Parathyroid adenoma (tissue), 2 donors: ENCODE data around the gene MOCOS.

ENCODE experiments used
- H2AFZ ChIP-seq: fragments of 300-600 bp; sonication (generic); one replicate; pipeline ENCODE4 v1.7.0; 2017; ENCODE audit warnings: antibody characterized with exemption, mild to moderate bottlenecking
- H3K27ac ChIP-seq: fragments of 300-600 bp; sonication (generic); one replicate; pipeline ENCODE4 v1.7.0; 2017
- H3K27me3 ChIP-seq: fragments of 300-600 bp; sonication (generic); one replicate; pipeline ENCODE4 v1.7.0; 2017; ENCODE audit warnings: low read length; ENCODE audit not compliant: control insufficient read depth, insufficient read depth
- H3K36me3 ChIP-seq: fragments of 300-600 bp; sonication (generic); one replicate; pipeline ENCODE4 v1.7.0; 2017; ENCODE audit warnings: low read length; ENCODE audit not compliant: control insufficient read depth, insufficient read depth
- H3K4me1 ChIP-seq: fragments of 300-600 bp; sonication (generic); one replicate; pipeline ENCODE4 v1.7.0; 2017; ENCODE audit warnings: control low read depth
- H3K4me2 ChIP-seq: fragments of 300-600 bp; sonication (generic); one replicate; pipeline ENCODE4 v1.7.0; 2017; ENCODE audit warnings: low read length
- H3K4me3 ChIP-seq: fragments of 300-600 bp; sonication (generic); one replicate; pipeline ENCODE4 v1.7.0; 2017; ENCODE audit warnings: low read depth, low read length
- H3K79me2 ChIP-seq: fragments of 300-600 bp; sonication (generic); one replicate; pipeline ENCODE4 v1.7.0; 2017; ENCODE audit warnings: control low read depth
- H3K9ac ChIP-seq: fragments of 300-600 bp; sonication (generic); one replicate; pipeline ENCODE4 v1.7.0; 2017; ENCODE audit warnings: mild to moderate bottlenecking
- H3K9me3 ChIP-seq: fragments of 300-600 bp; sonication (generic); one replicate; pipeline ENCODE4 v1.7.0; 2017; ENCODE audit warnings: low read length; ENCODE audit not compliant: control insufficient read depth
- TF ChIP-seq, protein P1 (sequence below): fragments of 300-600 bp; sonication (generic); IDR thresholded peaks from one replicate; pipeline ENCODE4 v1.7.0; 2017; ENCODE audit warnings: antibody characterized with exemption, mild to moderate bottlenecking
- donor health status: primary hyperparathyroidism.

MOCOS gene

DNA sequence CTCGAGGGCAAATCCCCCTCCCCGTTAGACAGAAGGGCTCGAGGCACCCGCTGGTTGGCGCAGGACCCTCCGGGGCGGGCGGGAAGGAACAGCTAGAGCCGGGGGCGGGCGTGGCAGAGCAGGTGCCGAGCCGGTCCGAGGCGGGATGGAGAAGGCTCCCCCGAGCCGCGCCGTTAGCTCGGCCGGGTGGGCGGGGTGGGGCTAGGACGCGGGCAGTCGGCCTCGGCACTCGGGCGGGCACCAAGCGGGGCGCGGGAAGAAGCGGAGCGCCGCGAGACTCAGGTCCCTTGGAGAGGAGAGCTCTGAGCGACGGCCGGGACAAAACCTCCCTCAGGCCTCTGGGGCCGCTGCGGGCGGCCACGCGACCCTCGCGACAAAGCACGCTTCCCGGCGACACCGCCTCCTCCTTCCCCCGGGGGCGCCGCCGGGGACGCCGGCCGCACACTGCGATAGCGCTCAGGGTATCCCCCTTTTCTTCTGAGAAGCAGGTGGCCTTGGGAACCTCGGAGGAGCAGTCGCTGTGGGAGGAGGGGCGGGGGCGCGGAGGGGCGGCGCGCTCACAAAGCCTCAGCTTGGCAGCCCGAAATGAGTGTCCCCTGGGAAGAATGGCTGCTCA, 110.9 kb downstream of the MOCOS start:
- TF ChIP-seq, protein P1, sequence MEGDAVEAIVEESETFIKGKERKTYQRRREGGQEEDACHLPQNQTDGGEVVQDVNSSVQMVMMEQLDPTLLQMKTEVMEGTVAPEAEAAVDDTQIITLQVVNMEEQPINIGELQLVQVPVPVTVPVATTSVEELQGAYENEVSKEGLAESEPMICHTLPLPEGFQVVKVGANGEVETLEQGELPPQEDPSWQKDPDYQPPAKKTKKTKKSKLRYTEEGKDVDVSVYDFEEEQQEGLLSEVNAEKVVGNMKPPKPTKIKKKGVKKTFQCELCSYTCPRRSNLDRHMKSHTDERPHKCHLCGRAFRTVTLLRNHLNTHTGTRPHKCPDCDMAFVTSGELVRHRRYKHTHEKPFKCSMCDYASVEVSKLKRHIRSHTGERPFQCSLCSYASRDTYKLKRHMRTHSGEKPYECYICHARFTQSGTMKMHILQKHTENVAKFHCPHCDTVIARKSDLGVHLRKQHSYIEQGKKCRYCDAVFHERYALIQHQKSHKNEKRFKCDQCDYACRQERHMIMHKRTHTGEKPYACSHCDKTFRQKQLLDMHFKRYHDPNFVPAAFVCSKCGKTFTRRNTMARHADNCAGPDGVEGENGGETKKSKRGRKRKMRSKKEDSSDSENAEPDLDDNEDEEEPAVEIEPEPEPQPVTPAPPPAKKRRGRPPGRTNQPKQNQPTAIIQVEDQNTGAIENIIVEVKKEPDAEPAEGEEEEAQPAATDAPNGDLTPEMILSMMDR = no peak
- H3K79me2 ChIP-seq = no peaks in the 10 kb centered on the region
- no peak overlapping the region for H3K27ac ChIP-seq
- H3K27me3 ChIP-seq = no peaks in the 10 kb centered on the region
- peaks cover 11% of the 10 kb centered on the region for H3K4me1 ChIP-seq
- H3K9ac ChIP-seq = peak overlapping the region; percentile 56
- peak overlapping the region; percentile 98 for H2AFZ ChIP-seq
- H3K4me3 ChIP-seq = peak overlapping the region; percentile 51
- peak overlapping the region; percentile 87 for H3K4me2 ChIP-seq
- H3K9me3 ChIP-seq = no peaks in the 10 kb centered on the region
- no peaks in the 10 kb centered on the region for H3K36me3 ChIP-seq

DNA sequence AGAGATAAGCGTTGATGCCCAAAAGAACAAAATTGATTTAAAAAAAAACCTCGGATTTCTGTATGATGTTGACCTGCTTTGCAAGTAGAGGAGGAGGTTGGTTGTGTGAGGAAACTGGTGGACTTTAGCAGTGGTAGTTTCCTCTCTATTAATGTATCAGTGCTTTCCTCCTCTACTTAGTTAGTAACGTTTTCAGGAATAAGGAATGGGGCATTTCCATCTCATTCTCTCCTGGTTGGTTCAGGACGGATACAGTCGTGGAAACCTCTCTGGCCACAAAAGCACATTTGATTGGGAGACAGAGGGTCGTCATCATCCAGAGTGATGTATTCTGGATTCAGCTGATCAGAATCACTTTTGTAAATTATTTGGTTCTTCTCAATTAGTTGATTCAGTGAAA, 111.7 kb downstream of the MOCOS start:
- no peak overlapping the region for H3K9ac ChIP-seq
- H2AFZ ChIP-seq = no peak overlapping the region
- H3K27ac ChIP-seq = no peak overlapping the region
- no peaks in the 10 kb centered on the region for H3K27me3 ChIP-seq
- H3K4me2 ChIP-seq = no peak overlapping the region
- H3K9me3 ChIP-seq = no peaks in the 10 kb centered on the region
- H3K36me3 ChIP-seq = no peaks in the 10 kb centered on the region
- no peaks in the 10 kb centered on the region for H3K79me2 ChIP-seq
- TF ChIP-seq, protein P1 = no peak
- peaks cover 11% of the 10 kb centered on the region for H3K4me1 ChIP-seq
- no peak overlapping the region for H3K4me3 ChIP-seq

DNA sequence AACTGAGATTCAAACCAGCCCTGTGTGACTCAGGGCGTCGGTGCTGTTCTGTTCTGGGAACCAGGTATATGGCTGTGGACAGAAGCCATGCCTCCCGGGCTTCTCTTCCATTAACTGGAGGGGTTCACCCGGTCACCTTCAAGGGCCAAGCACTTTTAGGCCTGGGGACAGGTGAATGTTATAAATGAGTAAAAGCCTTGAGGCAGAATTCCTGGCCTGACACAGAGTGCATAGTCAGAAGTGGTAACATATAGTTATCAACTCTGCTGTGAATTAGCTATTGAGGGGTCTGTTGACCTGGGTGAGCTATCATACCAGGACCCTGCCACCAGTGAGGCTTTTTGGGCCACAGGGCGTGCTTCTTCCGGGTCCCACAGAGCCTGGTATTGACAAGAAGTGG, 112.9 kb downstream of the MOCOS start:
- peaks cover 11% of the 10 kb centered on the region for H3K4me1 ChIP-seq
- TF ChIP-seq, protein P1 = no peak
- no peaks in the 10 kb centered on the region for H3K36me3 ChIP-seq
- no peak overlapping the region for H2AFZ ChIP-seq
- H3K27me3 ChIP-seq = no peaks in the 10 kb centered on the region
- H3K4me3 ChIP-seq = no peak overlapping the region
- H3K27ac ChIP-seq = no peak overlapping the region
- no peak overlapping the region for H3K4me2 ChIP-seq
- H3K9ac ChIP-seq = no peak overlapping the region
- H3K9me3 ChIP-seq = no peaks in the 10 kb centered on the region
- H3K79me2 ChIP-seq = no peaks in the 10 kb centered on the region

DNA sequence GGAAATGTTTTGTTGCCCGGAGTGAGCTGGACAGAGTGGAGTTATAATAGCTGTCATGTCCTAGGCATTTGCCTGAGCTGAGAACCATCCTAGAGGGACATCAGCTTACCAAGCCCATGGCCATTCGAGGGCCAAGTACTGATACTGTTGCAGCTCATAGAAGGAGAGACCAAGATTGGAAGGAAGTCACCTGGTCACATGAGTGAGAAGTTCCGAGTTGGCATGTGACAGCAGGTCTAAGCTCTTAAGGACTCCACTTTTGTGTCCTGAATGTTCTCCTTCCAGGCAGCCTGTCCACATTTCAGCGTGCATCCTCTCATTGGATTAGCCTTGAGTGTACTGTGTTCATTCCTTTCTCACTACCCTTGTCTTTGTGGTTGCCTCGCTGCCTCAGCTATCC, 114.6 kb downstream of the MOCOS start:
- Histone ChIP-seq H3K79me2 (no peaks in the 10 kb centered on the region), H3K9ac (no peak overlapping the region), H3K4me3 (no peak overlapping the region), H3K4me2 (no peak overlapping the region), H3K36me3 (no peaks in the 10 kb centered on the region), H3K4me1 (peaks cover 11% of the 10 kb centered on the region), H3K27me3 (no peaks in the 10 kb centered on the region), H3K9me3 (no peaks in the 10 kb centered on the region), H3K27ac (no peak overlapping the region), H2AFZ (no peak overlapping the region)
- TF ChIP-seq, protein P1 = no peak

DNA sequence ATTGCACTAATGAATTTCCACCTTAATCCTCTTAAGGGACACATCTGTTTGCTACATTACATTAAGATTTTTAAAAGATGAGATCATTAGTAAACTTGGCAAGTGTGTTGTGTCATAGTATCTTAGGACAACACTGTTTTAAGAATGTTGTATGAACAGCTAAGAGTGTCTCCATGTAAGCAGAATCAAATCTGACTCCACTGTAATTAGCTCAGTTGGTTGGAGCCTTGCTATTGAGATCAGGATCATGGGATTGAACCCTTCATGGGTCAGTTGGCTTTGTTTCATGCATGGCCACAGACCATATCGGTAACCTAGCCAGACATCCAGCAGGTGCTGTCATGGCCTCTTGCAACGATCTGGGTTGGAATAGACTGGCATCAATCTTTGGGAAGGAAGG, 115.4 kb downstream of the MOCOS start:
- Histone ChIP-seq H2AFZ (no peak overlapping the region), H3K36me3 (no peaks in the 10 kb centered on the region), H3K27ac (no peak overlapping the region), H3K4me1 (peaks cover 11% of the 10 kb centered on the region), H3K27me3 (no peaks in the 10 kb centered on the region), H3K4me2 (no peak overlapping the region), H3K9me3 (no peaks in the 10 kb centered on the region), H3K9ac (no peak overlapping the region), H3K4me3 (no peak overlapping the region), H3K79me2 (no peaks in the 10 kb centered on the region)
- TF ChIP-seq, protein P1 = no peak
